Smooth muscle cell (in vitro differentiated cells): Measurements from ENCODE around the gene TOR2A. TPM values are rescaled to one million over a fixed set of nuclear protein-coding genes. Genes with fewer than 3 reads are reported as not detected.
A peak's percentile ranks its signal among the peaks of the same experiment; 100 is the strongest.

ENCODE experiments used
- DNase-seq: peaks from one replicate; lab custom pipeline; 2025; ENCODE audit not compliant: unreplicated experiment; lab: John Stamatoyannopoulos, UW
- H2AFZ ChIP-seq: fragments of 200-600 bp; sonication (generic); 2 replicates; pipeline ENCODE4 v1.6.0; 2016; ENCODE audit warnings: antibody characterized with exemption, low read depth, mild to moderate bottlenecking
- H3F3A ChIP-seq: fragments of 200-600 bp; sonication (generic); 2 replicates; pipeline ENCODE4 v1.6.0; 2017; ENCODE audit warnings: antibody characterized with exemption, low read depth
- H3K27ac ChIP-seq: fragments of 200-600 bp; sonication (generic); 2 replicates; pipeline ENCODE4 v1.5.1; 2016; ENCODE audit warnings: low read depth, mild to moderate bottlenecking
- H3K27me3 ChIP-seq: fragments of 200-600 bp; sonication (generic); 2 replicates; pipeline ENCODE4 v1.6.1; 2016; ENCODE audit warnings: low read depth, mild to moderate bottlenecking
- H3K36me3 ChIP-seq: fragments of 200-600 bp; sonication (generic); 2 replicates; pipeline ENCODE4 v1.5.1; 2016; ENCODE audit warnings: low read depth
- H3K4me1 ChIP-seq: fragments of 200-600 bp; sonication (generic); 2 replicates; pipeline ENCODE4 v1.5.1; 2016; ENCODE audit warnings: low read depth
- H3K4me2 ChIP-seq: fragments of 200-600 bp; sonication (generic); 2 replicates; pipeline ENCODE4 v1.6.0; 2016; ENCODE audit warnings: mild to moderate bottlenecking
- H3K4me3 ChIP-seq: fragments of 200-600 bp; sonication (generic); 2 replicates; pipeline ENCODE4 v1.5.1; 2016; ENCODE audit warnings: mild to moderate bottlenecking
- H3K79me2 ChIP-seq: fragments of 200-600 bp; sonication (generic); 2 replicates; pipeline ENCODE4 v1.6.0; 2016; ENCODE audit warnings: low read depth, mild to moderate bottlenecking
- H3K9ac ChIP-seq: fragments of 200-600 bp; sonication (generic); 2 replicates; pipeline ENCODE4 v1.6.0; 2016; ENCODE audit warnings: low read depth
- H3K9me3 ChIP-seq: fragments of 200-600 bp; sonication (generic); replicated peaks from 2 replicates; pipeline ENCODE4 v1.5.1; 2016; ENCODE audit warnings: low read depth
- H4K20me1 ChIP-seq: fragments of 200-600 bp; sonication (generic); 2 replicates; pipeline ENCODE4 v1.6.0; 2016; ENCODE audit warnings: low read depth
- CTCF ChIP-seq: fragments of 200-600 bp; sonication (generic); IDR thresholded peaks from 2 replicates; pipeline ENCODE4 v1.5.1; 2017; ENCODE audit warnings: borderline replicate concordance, mild to moderate bottlenecking, antibody characterized with exemption; ENCODE audit not compliant: insufficient read depth, poor library complexity, severe bottlenecking
- WGBS: methylation state at CpG from one replicate; pipeline ENCODE4 v1.1.7; 2016; ENCODE audit warnings: low lambda C conversion rate; 5-methylcytosine and 5-hydroxymethylcytosine counted together
- polyA plus RNA-seq: library from polyadenylated mRNA; unstranded; fragments of >200 nt; fragmentation: Nextera tagmentation; extraction: Ambion mirVana; gene quantifications from 2 replicates; pipeline ENCODE4 v1.2.1, GENCODE V29; 2016
- total RNA-seq: library from RNA; depleted of rRNA; stranded (reverse); fragments of >200 nt; gene quantifications from 2 replicates; pipeline ENCODE4 v1.2.3, GENCODE V29; 2014

Gene TOR2A
- total and polyA plus RNA-seq, 2 experiments from 2014 or later, result 7.3 to 12.3 TPM

GRCh38 chr9:127716412-127716811 is 18.7 kb downstream of the TOR2A start:
- Histone ChIP-seq H3F3A (no peaks in the 10 kb centered on the region), H3K36me3 (no peaks in the 10 kb centered on the region), H3K4me2 (peak overlapping the region; percentile 100), H3K27ac (peak overlapping the region; percentile 55), H3K4me3 (no peak overlapping the region), H3K79me2 (no peaks in the 10 kb centered on the region), H2AFZ (no peak overlapping the region), H4K20me1 (no peaks in the 10 kb centered on the region), H3K9ac (peak overlapping the region; percentile 77), H3K9me3 (no peaks in the 10 kb centered on the region), H3K4me1 (peaks cover 11% of the 10 kb centered on the region), H3K27me3 (no peaks in the 10 kb centered on the region)
- WGBS, result 88% methylated on average over 9 of the region's 9 CpGs
- no peak for TF ChIP-seq CTCF
- DNase-seq, result no peak

- DNase-seq, result peak; percentile 93
- H2AFZ ChIP-seq, result peak within 1 kb of the TSS; percentile 99
- H3K4me1 ChIP-seq, result peaks cover 11% of the 10 kb centered on the region
- H3K4me2 ChIP-seq, result peak within 1 kb of the TSS; percentile 100
- H4K20me1 ChIP-seq, result no peaks in the 10 kb centered on the region
- H3K79me2 ChIP-seq, result no peaks in the 10 kb centered on the region
- 8% methylated on average over 59 of the region's 65 CpGs for WGBS
- no peaks in the 10 kb centered on the region for H3K9me3 ChIP-seq
- no peaks in the 10 kb centered on the region for H3K27me3 ChIP-seq
- peak within 1 kb of the TSS; percentile 63 for H3K27ac ChIP-seq
- no peaks in the 10 kb centered on the region for H3K36me3 ChIP-seq
- H3K9ac ChIP-seq, result peak within 1 kb of the TSS; percentile 85
- H3K4me3 ChIP-seq, result peak within 1 kb of the TSS; percentile 71
- TF ChIP-seq CTCF, result no peak
- no peaks in the 10 kb centered on the region for H3F3A ChIP-seq
Observed at GRCh38 chr9:127715470-127716337, 19.4 kb downstream of the TOR2A start, which contains the start of the genes PTRH1 and TTC16. Gene PTRH1, minus strand, starts transcription at chr9:127715663. Its CDS starts 24 bp downstream, at chr9:127715639. Gene TTC16, plus strand, starts transcription at chr9:127716079. Its CDS starts 67 bp downstream, at chr9:127716146.

GRCh38 chr9:127714951-127715469 is 20.1 kb downstream of the TOR2A start:
- Histone ChIP-seq H3K4me2 (peak overlapping the region; percentile 100), H3K27me3 (no peaks in the 10 kb centered on the region), H3K79me2 (no peaks in the 10 kb centered on the region), H3K36me3 (no peaks in the 10 kb centered on the region), H3F3A (no peaks in the 10 kb centered on the region), H2AFZ (peak overlapping the region; percentile 99), H3K27ac (peak overlapping the region; percentile 63), H3K4me3 (peak overlapping the region; percentile 71), H3K9ac (peak overlapping the region; percentile 85), H3K9me3 (no peaks in the 10 kb centered on the region), H3K4me1 (peaks cover 11% of the 10 kb centered on the region), H4K20me1 (no peaks in the 10 kb centered on the region)
- DNase-seq, result no peak
- TF ChIP-seq CTCF, result no peak
- under 1% methylated on average over 27 of the region's 44 CpGs for WGBS
